Panc1 (cell line): ENCODE results near the gene ROR1. TPM values are rescaled to one million over a fixed set of nuclear protein-coding genes. Genes with fewer than 3 reads are reported as not detected.

Experiments
- ATAC-seq: fragments of 200-7000 bp; cut with Tn5 transposase; 2 replicates; pipeline ENCODE4 v1.9.1; 2020; ENCODE audit warnings: mild to moderate bottlenecking, moderate library complexity
- BruUV-seq: library from RNA; stranded (reverse); fragments of 400-500 nt; replicated peaks from 2 replicates; lab custom pipeline; 2021; lab: Mats Ljungman, UMichigan
- CTCF ChIA-PET: fragments of 300-600 bp; sonication (Branson Sonifier 250); formaldehyde crosslinking; loops from one replicate; lab custom pipeline; 2022; ENCODE audit warnings: antibody characterized with exemption; lab: Charles Lee
- POLR2A ChIA-PET: fragments of 300-600 bp; sonication (Branson Sonifier 250); formaldehyde crosslinking; loops from one replicate; lab custom pipeline; 2022; ENCODE audit warnings: antibody characterized with exemption; lab: Charles Lee
- DNase-seq: peaks from one replicate; pipeline ENCODE4 v3.0.0-alpha.2; 2010; ENCODE audit warnings: low read depth, low spot score
- H3K27ac ChIP-seq: 2 replicates; pipeline ENCODE4 v1.5.1; 2011; ENCODE audit warnings: mild to moderate bottlenecking, low read length, inconsistent platforms
- H3K27me3 ChIP-seq: fragments of 200-500 bp; sonication (Bioruptor generic); 2 replicates; pipeline ENCODE4 v1.6.0; 2014; ENCODE audit warnings: low read length, inconsistent platforms; ENCODE audit not compliant: control insufficient read depth, insufficient read depth
- H3K36me3 ChIP-seq: fragments of 200-500 bp; sonication (Bioruptor generic); 2 replicates; pipeline ENCODE4 v1.5.1; 2014; ENCODE audit warnings: inconsistent platforms, mild to moderate bottlenecking, low read length, moderate library complexity; ENCODE audit not compliant: control insufficient read depth, insufficient read depth
- H3K4me1 ChIP-seq: 2 replicates; pipeline ENCODE4 v1.5.1; 2011; ENCODE audit warnings: inconsistent platforms, mild to moderate bottlenecking, low read length, moderate library complexity; ENCODE audit not compliant: control insufficient read depth, insufficient read depth
- H3K4me3 ChIP-seq, 2 experiments: 2 replicates each; pipeline ENCODE4 v1.5.1; 2011 to 2012; ENCODE audit warnings: low read depth in 2 of 2, low read length in 2 of 2, mild to moderate bottlenecking in 2 of 2, inconsistent platforms in 1 of 2, moderate library complexity in 1 of 2
- H3K9me3 ChIP-seq: fragments of 200-500 bp; sonication (Bioruptor generic); 2 replicates; pipeline ENCODE4 v1.5.1; 2014; ENCODE audit warnings: low read depth, mild to moderate bottlenecking, inconsistent platforms, low read length, moderate library complexity; ENCODE audit not compliant: control insufficient read depth, insufficient read depth
- POLR2AphosphoS5 ChIP-seq: IDR thresholded peaks from 2 replicates; pipeline ENCODE4 v1.6.1; 2012; ENCODE audit warnings: mild to moderate bottlenecking, low read depth, low read length, moderate library complexity
- SIN3A ChIP-seq: IDR thresholded peaks from 2 replicates; pipeline ENCODE4 v1.6.1; 2012; ENCODE audit warnings: low read depth, mild to moderate bottlenecking, low read length, moderate library complexity, borderline replicate concordance; ENCODE audit not compliant: insufficient read depth
- TCF7L2 ChIP-seq: IDR thresholded peaks from 2 replicates; pipeline ENCODE4 v1.6.1; 2011; ENCODE audit warnings: mild to moderate bottlenecking, low read depth, low read length, inconsistent platforms
- in situ Hi-C: cut with HindIII; loops from 2 replicates; pipeline ENCODE4 v1.10.0; 2016; ENCODE audit warnings: low sequenced_read_pairs, low pct_unique_long_range_greater_than_20kb
- intact Hi-C: fragments of 100-400 bp; cut with micrococcal nuclease; formaldehyde crosslinking; loops from one replicate; pipeline ENCODE4 v1.10.0; 2022; ENCODE audit not compliant: unreplicated experiment
- total RNA-seq: library from RNA; stranded (reverse); gene quantifications from one replicate; pipeline ENCODE4 v1.2.1, GENCODE V29; 2021; ENCODE audit not compliant: unreplicated experiment
- TF ChIP-seq, protein P1 (sequence below), 2 experiments: IDR thresholded peaks; 2 replicates each; pipeline ENCODE4 v1.6.1; 2011 to 2012; ENCODE audit warnings: low read depth in 2 of 2, control low read depth in 1 of 2, low read length in 1 of 2, mild to moderate bottlenecking in 1 of 2, moderate library complexity in 1 of 2; ENCODE audit not compliant: insufficient read depth in 1 of 2
- TF ChIP-seq, protein P2 (sequence below): fragments of 450-650 bp; IDR thresholded peaks from 2 replicates; pipeline ENCODE4 v1.5.1; 2017; ENCODE audit warnings: mild to moderate bottlenecking

ROR1 gene
- total RNA-seq, 1 experiment from 2014 or later: 19.3 TPM

DNA sequence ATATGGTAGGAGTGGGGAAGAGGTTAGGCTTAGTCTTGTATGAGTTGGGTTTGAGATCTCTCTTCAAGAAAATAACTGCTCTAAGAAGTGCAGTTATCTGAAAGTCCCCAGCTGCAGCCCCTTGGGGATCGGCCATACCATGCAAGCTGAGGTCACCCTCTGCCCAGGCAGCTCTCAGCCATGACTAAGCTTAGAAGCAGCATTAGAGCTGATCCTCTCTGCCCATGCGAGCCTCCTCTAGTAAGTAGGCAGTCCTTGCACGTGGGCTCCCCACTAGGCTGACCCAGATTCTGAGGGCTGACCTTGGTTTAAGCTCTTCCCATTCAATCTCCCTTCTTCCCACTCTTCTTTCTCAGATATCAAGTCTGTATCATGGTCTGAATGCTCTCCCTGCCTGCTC, 308.6 kb downstream of the ROR1 start:
- in situ Hi-C loops: no loop called here
- DNase-seq (no peak), ATAC-seq (no peak)
- no peaks in the 10 kb centered on the region for H3K27me3 ChIP-seq
- POLR2A ChIA-PET: no interaction called here
- H3K36me3 ChIP-seq: no peaks in the 10 kb centered on the region
- CTCF ChIA-PET: interaction anchor here (0.5 kb wide), 1 partner anchor 68 kb away, joined by 3 read pairs; no protein-coding TSS in a partner anchor
- no peaks in the 10 kb centered on the region for H3K9me3 ChIP-seq
- no peak for TF ChIP-seq SIN3A
- no peak for TF ChIP-seq POLR2AphosphoS5
- TF ChIP-seq, protein P1, sequence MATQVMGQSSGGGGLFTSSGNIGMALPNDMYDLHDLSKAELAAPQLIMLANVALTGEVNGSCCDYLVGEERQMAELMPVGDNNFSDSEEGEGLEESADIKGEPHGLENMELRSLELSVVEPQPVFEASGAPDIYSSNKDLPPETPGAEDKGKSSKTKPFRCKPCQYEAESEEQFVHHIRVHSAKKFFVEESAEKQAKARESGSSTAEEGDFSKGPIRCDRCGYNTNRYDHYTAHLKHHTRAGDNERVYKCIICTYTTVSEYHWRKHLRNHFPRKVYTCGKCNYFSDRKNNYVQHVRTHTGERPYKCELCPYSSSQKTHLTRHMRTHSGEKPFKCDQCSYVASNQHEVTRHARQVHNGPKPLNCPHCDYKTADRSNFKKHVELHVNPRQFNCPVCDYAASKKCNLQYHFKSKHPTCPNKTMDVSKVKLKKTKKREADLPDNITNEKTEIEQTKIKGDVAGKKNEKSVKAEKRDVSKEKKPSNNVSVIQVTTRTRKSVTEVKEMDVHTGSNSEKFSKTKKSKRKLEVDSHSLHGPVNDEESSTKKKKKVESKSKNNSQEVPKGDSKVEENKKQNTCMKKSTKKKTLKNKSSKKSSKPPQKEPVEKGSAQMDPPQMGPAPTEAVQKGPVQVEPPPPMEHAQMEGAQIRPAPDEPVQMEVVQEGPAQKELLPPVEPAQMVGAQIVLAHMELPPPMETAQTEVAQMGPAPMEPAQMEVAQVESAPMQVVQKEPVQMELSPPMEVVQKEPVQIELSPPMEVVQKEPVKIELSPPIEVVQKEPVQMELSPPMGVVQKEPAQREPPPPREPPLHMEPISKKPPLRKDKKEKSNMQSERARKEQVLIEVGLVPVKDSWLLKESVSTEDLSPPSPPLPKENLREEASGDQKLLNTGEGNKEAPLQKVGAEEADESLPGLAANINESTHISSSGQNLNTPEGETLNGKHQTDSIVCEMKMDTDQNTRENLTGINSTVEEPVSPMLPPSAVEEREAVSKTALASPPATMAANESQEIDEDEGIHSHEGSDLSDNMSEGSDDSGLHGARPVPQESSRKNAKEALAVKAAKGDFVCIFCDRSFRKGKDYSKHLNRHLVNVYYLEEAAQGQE (IDR thresholded peaks at IDR 0.05; ENCODE audit: insufficient read depth in 1 of 2, low read depth in 2 of 2, low read length in 1 of 2): no peak
- no peak for TF ChIP-seq TCF7L2
- TF ChIP-seq, protein P2, sequence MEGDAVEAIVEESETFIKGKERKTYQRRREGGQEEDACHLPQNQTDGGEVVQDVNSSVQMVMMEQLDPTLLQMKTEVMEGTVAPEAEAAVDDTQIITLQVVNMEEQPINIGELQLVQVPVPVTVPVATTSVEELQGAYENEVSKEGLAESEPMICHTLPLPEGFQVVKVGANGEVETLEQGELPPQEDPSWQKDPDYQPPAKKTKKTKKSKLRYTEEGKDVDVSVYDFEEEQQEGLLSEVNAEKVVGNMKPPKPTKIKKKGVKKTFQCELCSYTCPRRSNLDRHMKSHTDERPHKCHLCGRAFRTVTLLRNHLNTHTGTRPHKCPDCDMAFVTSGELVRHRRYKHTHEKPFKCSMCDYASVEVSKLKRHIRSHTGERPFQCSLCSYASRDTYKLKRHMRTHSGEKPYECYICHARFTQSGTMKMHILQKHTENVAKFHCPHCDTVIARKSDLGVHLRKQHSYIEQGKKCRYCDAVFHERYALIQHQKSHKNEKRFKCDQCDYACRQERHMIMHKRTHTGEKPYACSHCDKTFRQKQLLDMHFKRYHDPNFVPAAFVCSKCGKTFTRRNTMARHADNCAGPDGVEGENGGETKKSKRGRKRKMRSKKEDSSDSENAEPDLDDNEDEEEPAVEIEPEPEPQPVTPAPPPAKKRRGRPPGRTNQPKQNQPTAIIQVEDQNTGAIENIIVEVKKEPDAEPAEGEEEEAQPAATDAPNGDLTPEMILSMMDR: no peak
- H3K4me1 ChIP-seq: no peaks in the 10 kb centered on the region
- no peak overlapping the region for H3K27ac ChIP-seq
- no peak overlapping the region for H3K4me3 ChIP-seq
- intact Hi-C loops: no loop called here
- no TSS peak for BruUV-seq

DNA sequence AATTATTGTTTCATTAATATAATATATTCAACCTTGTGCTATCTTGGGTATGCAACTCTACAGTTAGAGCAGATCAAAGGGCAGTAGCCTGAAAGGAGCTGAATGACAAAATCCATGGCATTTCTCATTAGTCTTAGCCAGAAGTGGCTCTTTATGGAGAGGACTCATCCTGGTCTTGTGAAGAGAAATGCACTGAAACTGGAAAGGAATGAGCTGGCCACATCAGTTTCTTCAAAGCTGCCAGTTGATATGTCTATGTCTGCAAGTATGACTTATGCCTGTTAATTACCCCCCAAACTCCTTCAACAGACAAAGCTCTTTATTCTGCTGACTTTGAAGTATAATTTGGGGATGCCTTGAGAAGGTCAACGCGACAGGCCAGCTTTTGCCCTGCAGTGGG, 310.6 kb downstream of the ROR1 start:
- no peak overlapping the region for H3K27ac ChIP-seq
- in situ Hi-C loops: no loop called here
- CTCF ChIA-PET: no interaction called here
- intact Hi-C loops: no loop called here
- no TSS peak for BruUV-seq
- no peaks in the 10 kb centered on the region for H3K9me3 ChIP-seq
- DNase-seq (no peak), ATAC-seq (no peak)
- H3K4me3 ChIP-seq: no peak overlapping the region
- no peaks in the 10 kb centered on the region for H3K27me3 ChIP-seq
- no peaks in the 10 kb centered on the region for H3K36me3 ChIP-seq
- no peaks in the 10 kb centered on the region for H3K4me1 ChIP-seq
- TF ChIP-seq TCF7L2 (no peak), POLR2AphosphoS5 (no peak), SIN3A (no peak)
- TF ChIP-seq, protein P1 (IDR thresholded peaks at IDR 0.05; ENCODE audit: insufficient read depth in 1 of 2, low read depth in 2 of 2, low read length in 1 of 2): no peak
- TF ChIP-seq, protein P2: no peak
- POLR2A ChIA-PET: no interaction called here
